ENCODE data around the gene MIPEP.

The MIPEP gene

DNA sequence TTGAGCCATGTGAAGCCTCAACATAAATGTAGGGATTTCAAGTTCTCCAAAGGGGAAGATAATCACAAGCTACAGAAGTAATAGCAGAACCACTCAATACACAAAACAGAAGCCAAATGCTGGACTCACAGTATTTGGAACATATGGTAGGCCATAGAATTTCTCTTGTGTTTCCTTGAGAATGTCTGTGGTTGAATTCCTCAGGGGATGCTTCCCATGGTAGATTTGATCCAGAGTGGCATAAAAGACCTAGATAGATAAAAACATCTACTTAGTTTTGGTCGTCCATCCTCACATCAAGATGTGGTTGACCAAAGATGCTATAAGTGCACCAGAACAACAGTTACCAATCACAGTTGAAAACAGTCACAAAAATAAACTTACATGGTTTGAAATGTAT lies 83.4 kb downstream of the MIPEP start:
- DNase-seq: no peak

DNA sequence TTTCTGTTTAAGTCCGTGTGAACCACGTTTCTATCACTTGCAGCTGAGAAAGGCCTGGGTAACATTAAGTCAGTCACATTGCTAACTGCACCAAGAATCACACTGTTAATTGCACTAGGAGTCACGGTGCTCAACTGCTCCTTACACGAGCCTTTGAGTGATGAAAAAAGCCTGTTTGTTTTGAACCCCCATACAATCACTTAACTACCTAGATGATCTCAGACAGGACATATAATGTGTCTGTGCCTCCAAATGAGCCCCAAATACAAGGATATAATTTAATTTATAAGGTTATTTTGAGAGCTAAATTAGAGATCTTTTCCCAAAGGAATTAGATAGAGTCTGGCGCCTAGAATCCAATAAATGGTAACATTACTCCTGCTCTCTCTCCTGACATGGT lies 84.1 kb downstream of the MIPEP start:
- no peak for DNase-seq

DNA sequence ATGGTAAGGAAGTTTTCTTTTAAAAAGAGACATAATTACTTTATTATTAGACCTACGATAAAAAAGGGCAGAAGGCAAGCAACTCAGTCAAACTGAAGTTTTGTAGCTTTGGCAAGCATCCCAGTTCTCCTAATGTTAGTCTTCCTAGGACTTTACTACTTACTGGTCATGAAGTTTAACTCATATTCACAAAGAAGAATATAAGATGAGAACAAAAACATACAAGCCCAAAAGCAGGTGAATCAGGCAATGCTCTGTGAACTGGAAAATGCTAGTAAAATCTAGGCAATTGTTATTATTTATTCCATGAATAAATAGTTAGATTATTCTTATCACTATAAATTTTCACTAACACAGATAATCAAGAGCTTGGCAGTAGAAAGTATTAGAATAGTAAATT lies 85.0 kb downstream of the MIPEP start:
- DNase-seq: no peak

DNA sequence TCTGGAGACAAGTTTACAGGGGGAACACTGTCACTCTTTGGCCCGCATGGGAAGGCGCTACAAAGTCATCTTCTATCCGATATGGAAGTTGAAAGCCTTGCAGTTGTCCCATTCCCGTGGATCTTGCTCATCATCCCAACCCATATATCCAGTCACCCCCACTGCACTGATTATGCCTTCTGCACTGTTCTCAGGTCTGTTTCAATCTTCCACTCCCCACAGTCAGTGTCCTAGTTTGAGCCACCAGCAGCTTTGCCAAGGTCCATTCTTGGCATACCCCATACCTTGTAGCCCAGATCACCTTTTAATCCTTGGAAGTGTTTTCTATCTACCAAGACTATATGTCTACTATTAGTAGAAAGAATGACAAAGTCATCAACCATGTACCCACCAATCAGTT lies 88.1 kb downstream of the MIPEP start:
- no peak for DNase-seq

DNA sequence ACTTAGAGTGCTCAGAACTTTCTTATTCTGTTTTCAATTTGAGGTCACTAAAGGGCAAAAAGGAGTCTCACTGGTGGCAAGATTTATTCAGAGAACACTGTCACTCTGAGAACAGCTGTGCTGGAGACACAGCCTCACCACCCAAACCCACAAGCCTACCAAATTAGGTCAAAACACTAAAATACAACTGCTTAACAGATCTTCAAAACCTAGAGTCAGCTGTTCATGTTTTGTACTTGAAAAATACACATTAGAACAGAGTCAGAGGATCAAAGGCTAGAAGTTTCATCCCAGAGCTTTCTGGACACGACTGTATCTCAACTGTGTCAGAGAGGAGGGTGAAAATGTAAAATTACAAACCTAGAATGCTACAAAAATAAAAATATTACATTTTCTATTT lies 89.3 kb downstream of the MIPEP start:
- DNase-seq: no peak

DNA sequence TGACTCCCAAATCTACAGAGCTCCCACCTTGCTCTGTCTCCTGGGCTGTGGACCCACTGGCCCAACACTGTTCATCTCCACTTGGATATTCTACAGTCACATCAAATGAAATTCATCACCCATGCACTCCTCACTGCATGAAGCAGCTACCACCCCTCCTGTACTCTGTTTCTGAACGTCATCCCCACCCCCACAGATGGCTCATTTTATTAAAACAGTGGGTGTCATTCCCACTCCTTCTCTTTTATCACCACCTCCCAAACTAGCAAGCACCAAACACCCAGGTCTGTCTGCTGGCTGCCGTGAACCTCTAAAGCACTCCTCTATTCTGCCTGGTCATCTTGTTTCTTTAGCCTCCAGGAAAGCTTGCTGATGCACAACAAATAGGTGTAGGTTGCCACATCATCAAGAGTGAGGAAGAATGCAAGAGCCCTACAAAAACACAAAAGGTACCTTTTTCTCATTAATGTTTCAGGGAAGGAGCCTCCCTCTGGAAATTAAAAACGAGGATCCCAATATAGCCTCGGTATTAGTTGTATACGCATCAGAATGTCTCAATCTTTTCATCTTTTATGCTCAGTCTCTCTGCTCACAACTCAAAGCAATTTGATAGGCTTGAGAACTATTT lies 91.8 kb downstream of the MIPEP start:
- no peak for DNase-seq

DNA sequence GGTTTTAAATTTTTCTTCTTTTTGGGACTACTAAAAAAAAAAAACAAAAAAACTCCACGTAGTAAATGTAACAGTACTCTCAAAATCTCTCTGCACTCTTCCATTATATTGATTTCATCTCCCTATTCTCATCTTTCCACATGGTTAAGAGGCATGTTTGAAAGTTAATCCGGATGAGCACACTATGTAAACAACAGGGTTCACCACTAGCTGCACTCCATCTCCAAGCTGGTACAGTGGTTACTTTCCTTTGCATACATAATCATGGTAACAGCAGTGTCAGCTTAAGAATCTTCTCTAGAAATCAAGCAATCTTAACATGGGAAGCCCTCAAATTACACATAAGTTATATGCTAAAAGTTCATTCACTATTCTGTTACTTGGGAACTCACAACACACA lies 92.6 kb downstream of the MIPEP start:
- no peak for DNase-seq

DNA sequence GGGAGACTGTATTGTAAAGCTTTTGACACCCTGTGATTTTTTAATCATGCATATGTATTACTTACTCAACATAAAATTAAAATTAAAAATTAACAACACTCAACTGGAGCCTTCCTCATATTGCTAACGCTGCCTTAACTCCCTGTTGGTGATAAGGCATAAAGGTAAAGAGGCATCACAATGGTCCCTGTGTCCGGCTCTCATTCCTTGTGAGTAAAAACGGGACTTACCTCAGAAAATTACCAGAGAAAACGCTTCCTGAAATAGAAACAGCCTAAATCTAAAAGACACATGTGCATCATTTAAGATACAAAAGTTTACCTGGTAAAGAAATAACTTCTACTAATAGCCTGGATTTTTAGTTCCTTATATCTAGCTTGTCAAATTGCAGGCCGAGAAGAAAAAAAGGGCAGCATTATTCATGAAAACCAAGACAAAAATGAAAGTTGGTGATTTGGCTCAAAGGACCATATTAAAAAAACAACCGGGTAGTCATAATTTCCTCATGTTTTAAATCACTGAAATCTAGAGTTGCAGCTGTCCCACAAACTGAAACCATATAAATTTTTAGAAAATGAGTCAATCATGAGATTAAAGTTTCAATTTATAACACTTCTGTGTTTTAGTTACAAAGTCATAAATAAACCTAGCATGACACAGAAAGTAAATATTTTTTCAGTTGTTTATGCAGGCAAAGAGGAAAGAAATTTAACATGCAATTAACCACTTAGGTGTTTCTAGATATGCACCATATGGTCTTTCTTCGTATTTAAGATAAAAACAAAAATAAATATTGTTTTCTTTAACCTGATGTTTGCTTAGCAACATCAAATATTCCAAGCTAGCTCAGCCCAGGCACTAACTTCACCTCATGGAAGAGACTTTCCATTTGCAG lies 94.7 kb downstream of the MIPEP start:
- DNase-seq: no peak

DNA sequence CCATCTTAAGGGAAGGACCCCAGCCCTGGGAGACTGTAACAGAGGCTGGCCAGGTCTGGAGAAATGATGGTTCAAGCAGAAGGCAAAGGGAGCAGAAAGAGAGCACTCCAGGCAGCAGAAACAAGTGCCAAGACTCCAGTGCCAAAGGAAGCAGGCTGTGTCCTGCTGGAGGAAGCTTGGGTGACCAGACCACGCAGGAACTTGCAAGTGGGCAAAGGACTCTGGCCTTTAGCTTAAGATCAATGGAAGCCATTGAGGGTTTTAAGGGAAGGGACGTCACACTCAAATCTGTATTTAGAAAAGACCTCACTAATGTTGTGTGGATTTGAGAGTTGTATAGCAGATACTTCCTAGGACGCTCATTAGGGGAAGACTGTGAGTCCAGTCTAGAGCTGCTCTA lies 95.5 kb downstream of the MIPEP start:
- DNase-seq: no peak

DNA sequence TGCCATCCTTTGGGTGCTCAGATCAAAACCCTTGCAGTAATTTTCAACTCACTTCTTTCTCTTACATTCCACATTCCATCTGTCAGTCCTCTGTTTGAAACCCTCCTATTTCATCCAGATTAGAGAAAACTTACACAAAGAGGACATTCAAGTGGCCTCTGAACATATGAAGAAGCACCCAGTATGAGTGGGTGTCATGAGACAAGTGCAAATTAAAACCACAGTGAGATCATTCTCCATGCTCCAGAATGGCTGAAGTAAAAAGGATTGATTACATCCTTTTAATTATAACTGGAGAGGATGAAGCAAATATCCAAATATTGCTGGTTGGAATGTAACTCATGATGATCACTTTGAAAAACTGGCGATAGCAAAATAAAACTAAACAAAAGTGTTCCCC lies 96.5 kb downstream of the MIPEP start:
- DNase-seq: no peak

DNA sequence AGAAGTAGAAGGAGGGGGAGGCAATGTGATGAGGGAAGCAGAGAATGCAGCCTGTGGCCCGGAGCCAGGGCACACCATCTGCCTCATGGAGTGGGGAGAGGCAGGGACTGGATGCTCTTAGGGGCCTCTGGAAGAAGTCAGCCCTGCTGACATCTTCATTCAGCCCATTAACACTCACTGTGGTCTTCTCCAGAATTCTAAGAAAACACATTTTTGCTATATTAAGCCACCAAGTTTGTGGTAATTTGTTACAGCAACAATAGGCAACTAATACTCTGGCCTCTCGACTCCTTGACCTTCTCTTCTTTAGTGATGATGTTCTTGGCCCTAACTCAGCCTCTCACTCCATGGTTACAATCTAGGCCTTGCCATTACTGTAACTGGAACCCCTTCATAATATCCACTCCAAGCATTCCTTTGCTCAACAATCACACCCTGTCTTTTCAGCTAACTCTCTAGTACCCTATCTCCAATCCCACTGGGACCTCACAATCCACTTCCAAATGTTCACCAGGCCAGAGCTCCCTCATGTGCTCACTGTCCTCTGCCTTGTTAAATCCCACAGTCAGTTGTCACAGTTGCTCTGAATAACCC lies 98.5 kb downstream of the MIPEP start:
- no peak for DNase-seq

DNA sequence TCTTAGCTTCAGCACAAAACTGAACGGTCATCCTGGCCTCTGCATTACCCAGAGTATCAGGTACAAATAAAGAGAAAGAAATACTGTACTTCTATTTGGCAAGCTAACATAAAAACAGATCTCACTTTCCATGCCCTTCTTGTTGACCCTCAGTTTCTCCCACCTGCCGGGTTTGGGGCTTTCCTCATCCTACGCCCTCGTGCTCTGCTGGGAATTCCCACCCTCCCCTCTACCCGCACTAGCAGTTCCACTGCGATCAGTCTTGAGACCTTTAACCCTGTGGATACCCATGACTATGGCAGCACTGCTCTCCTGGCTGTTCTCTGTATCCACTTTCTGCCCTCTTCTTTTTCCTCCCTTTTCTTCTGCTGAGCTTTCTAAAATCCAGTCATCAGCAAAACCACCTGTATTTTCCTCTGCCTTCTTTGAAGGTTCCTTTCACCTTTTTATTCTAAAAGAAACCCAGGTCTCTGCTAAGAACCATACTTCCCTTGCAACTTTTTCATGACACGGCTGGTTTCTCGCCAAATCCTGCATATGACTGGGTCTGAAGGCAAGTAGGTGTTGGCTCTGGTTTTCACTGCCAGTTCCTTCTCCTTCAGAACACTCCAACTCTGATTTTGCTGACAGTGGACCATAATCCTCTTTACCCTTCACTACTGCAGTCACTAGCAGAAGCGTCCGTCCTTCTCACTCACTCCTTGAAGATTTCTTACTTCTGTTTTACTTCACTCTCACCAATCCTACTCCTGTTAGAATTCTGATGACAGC lies 99.4 kb downstream of the MIPEP start:
- DNase-seq: no peak

DNA sequence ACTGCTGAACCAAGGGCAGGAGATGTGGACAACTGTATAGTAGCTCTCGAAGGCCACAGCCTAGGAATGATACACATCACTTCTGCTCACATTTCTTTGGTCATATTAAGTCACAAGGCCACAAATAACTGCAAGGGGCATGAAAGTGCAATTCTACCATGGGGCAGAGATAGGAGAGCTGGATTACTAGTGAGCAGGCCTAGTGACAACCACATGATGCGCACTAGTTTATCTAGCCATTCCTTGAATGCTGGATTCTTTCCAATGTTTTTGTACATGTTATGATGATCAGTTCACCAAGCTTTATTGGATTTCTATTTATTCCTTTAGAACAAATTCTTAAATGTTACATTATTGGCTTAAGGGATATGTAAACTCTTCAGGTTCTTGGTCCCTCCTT lies 100.7 kb downstream of the MIPEP start:
- no peak for DNase-seq

DNA sequence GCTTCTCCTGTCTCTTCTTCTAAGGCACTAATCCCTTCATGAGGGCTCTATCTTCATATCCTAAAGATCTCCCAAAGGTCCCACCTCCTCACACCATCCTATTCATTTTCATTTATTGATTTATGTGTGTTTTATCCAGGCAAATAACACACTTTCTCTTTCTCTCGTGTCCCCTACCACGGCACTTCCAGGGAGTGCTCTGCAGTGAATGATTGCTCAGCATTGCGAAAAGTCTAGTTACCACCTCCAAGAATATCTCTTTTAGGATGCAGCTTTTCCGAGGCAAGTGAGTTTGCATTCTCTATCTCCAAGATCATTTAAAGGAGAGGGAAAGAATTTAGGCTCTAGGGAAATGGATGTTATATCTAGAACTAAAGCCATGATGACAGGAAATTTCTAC lies 101.7 kb downstream of the MIPEP start:
- no peak for DNase-seq

DNA sequence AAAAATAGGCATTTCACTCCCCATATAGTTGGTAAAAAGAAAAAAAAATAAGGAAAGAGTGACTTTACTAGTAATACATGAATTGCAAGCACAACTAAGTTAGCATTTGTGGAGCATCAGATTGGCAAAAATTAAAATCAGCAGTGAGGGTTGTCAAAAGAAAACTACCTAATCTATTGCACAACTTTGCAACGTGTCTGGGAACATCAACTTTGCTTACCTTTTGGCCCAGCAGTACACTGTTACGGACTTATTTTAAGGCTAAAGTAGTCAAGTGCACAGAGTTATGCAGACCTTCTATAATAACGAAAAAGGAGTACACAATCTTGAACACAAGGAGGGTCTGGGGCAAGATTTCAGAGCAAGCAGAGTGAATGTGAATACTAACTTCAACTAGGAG lies 102.6 kb downstream of the MIPEP start:
- no peak for DNase-seq

DNA sequence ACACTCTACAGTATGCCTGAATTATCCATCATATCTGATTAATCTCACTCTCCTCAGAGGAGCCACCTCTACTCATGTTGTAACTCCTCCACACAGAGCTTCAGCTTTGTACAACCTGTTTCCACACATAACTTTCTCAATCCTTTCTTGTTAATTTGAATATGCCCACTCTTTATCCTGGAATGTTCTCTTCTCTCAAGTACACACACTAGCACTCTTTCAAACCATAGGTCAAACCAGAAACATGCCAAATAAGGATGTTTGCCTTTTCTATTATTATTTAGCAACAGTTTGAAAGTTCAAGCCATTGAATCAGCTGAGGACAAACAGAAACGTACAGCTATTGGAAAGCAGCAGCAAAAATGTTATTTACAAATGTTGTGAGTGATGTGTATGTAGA lies 110.3 kb downstream of the MIPEP start:
- DNase-seq: no peak

DNA sequence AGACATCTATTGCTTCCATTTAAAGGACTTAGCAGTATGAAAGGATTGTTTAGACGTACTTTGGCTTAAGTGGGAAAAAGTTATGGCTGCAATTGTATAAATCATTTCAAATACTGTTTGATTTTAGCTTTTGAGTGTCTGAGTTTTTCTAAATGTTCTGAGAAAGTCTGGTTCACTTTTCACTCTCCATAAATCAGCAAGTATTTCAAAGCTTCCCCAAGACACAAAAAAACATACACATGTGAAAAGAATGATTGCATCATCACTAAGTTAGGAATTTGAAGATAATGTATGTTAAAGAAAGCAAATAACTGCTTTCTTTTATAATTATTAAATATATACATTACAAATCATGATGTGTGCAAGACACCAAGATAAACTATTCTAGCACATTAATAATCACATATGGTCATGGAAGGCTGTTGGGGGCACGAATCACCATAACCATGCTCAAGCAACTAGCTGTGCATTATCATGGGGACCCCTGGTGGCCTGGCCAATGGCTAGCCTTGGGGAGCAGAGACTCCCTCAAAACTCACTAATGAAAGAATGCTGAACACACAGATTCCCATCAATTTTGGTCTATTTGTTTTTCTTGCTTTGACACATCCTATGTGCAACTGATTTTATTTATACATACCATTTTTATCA lies 111.1 kb downstream of the MIPEP start:
- DNase-seq: no peak

DNA sequence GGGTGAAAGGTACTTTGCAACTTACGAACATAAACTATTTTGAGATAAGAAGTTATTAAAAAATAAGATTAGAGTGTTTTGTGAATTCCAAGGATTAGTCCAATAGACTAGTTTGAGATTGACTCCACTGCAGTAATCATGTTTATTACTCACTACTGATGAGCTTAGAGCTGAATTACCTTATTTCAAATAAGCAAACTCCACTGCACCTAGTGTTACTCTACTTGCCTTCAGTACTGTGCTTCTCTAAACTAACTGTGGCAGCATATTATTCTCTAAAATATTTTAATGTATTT lies 111.7 kb downstream of the MIPEP start:
- no peak for DNase-seq

DNA sequence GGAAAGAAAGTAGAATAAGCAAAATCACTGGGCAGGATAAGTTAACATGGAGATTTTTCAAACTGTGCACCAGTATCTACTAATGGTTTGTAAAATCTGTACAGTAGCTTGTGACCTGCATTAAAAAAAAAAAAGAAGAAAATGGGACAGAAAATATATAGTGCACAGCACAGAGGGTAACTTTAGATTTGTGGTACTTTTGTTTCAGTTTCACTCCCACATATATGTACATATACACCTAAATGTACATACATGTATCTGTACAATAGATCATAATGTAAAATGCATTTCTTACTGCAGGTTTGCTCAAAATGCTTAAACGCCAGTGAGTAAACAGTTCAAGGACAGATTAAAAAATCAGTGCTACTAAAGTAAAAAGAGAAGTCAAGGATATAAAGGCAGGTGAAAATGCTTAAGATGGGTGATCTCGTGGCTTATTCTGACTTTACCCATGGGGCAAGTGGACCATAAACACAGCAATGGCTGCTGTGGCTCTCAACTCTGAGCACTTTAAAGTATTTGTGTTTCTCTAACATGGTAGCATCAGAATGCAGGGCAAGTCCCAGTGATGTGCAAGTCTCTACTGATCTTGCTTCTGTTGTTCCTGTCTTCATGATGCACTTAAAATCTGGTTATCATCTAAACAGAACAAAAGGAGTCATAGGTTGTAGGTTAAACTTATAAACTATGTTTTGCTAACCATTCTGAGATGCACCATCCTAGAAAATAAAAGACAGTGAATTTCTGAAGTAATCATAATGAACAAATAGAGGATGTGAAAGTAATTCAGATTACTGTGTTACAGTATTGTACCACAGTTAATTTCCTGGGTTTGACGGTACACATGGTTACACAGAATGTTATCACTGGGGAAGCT lies 112.3 kb downstream of the MIPEP start:
- peak; percentile 58 for DNase-seq

DNA sequence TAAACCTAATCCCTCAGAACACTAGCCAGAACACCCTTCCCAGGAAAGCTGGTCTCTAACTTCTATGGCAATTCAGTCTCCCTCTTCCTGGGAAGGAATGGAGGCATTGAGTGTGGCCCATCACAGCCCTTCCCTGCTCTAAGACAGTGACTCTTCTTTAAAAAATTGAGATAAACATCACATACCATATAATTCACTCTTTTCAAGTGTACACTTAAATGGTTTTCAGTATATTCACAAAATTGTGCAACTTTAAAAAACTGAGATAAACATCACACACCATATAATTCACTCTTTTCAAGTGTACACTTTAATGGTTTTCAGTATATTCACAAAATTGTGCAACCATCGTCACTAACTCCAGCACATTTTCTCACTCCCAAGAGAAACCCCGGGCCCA lies 116.5 kb downstream of the MIPEP start:
- no peak for DNase-seq

DNA sequence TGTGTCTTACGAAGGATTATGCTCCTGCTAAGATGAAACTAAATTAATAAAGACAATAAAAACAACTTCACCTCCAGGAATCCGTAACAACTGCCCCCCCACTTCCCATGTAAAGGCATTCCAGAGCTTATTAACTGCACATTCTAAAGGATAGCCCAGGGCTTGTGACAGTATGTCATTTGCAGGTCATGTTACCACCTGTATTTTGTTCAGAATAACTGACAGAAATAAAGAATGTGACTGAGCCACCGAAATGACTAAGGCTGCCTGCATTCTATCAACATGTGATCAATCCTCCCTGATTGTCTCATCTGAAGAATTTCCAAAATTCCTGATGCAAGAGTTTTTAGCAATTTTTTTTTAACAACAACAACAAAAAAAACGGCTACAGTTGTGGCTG lies 117.2 kb downstream of the MIPEP start:
- no peak for DNase-seq

DNA sequence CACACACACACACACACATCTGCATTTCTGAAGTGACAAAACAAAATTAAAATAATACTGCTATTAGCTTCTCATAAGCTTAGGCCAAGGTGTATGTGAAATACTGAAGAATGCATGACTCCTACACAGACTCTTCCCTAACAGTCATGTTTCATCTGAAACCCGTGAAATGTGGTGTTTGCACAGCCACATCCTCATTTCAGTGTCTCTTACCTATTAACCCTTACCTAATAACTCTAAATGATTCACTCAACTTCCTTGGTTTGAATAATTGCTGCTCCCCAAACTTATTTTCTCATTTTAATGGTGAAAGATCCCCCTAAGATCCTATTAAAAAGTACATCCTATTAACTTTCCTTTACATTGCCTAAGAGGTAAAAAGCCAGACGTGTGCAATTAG lies 117.6 kb downstream of the MIPEP start:
- no peak for DNase-seq

All from MV-4-11 (cell line).